Adrenal gland (tissue), 5 donors: Measurements from ENCODE around the gene ABI1.

ENCODE experiments used
- POLR2A ChIP-seq, 2 donors: fragments of 450-650 bp; IDR thresholded peaks; one replicate each; pipeline ENCODE4 v1.6.1; 2017; ENCODE audit warnings: antibody characterized with exemption in 2 of 2, mild to moderate bottlenecking in 2 of 2, moderate library complexity in 1 of 2
- TF ChIP-seq, protein P1 (sequence below), 6 experiments: fragments of 450-650 bp in 4 of 6; fragments of 200-600 bp in 2 of 6; sonication (generic) in 1 of 6; IDR thresholded peaks; 1 replicate in 5 of 6; 2 replicates in 1 of 6; pipeline versions ENCODE4 v1.5.1 to v1.8.0; 2016 to 2021; ENCODE audit warnings: antibody characterized with exemption in 6 of 6, mild to moderate bottlenecking in 2 of 6, moderate library complexity in 1 of 6
- donor health status: DM: no; HTN: no; CAD: no.

DNA sequence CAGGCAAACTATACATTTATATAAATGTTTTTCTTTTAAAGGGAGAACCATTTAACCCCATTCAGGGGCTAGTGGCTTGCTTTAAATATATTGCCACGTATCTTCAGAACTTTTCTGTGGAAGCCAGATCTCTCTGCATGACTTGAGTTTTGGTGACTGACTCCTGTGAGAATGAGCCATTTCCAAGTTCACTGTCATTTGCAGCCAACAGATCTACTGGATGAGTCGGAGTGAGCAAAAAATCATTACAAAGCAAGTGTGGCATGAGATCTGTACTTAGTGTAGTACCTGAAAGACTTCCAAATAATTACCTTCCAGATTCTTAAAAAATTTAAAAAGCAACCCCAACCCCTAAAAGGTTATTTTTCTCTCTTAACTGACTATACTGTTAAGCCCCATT is 117.7 kb downstream of the ABI1 start:
- TF ChIP-seq, protein P1, sequence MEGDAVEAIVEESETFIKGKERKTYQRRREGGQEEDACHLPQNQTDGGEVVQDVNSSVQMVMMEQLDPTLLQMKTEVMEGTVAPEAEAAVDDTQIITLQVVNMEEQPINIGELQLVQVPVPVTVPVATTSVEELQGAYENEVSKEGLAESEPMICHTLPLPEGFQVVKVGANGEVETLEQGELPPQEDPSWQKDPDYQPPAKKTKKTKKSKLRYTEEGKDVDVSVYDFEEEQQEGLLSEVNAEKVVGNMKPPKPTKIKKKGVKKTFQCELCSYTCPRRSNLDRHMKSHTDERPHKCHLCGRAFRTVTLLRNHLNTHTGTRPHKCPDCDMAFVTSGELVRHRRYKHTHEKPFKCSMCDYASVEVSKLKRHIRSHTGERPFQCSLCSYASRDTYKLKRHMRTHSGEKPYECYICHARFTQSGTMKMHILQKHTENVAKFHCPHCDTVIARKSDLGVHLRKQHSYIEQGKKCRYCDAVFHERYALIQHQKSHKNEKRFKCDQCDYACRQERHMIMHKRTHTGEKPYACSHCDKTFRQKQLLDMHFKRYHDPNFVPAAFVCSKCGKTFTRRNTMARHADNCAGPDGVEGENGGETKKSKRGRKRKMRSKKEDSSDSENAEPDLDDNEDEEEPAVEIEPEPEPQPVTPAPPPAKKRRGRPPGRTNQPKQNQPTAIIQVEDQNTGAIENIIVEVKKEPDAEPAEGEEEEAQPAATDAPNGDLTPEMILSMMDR (IDR thresholded peaks at IDR 0.05): no peak
- TF ChIP-seq POLR2A (IDR thresholded peaks at IDR 0.05): no peak
